Neural progenitor cell (in vitro differentiated cells): ENCODE measurements around the gene DYNC1LI1. TPM values are rescaled to one million over a fixed set of nuclear protein-coding genes. Genes with fewer than 3 reads are reported as not detected.

Source experiments
- DNase-seq: peaks from one replicate; pipeline ENCODE4 v3.0.0-alpha.2; 2016; ENCODE audit warnings: low spot score
- H2AFZ ChIP-seq: fragments of 200-600 bp; sonication (generic); replicated peaks from 2 replicates; pipeline ENCODE4 v1.6.1; 2016; ENCODE audit warnings: antibody characterized with exemption
- H3F3A ChIP-seq: fragments of 200-600 bp; sonication (generic); 2 replicates; pipeline ENCODE4 v1.6.1; 2016; ENCODE audit warnings: antibody characterized with exemption, low read depth
- H3K27ac ChIP-seq: fragments of 200-600 bp; sonication (generic); 2 replicates; pipeline ENCODE4 v1.5.1; 2016; ENCODE audit warnings: mild to moderate bottlenecking
- H3K27me3 ChIP-seq: fragments of 200-600 bp; sonication (generic); 2 replicates; pipeline ENCODE4 v1.6.1; 2016; ENCODE audit warnings: mild to moderate bottlenecking, moderate library complexity
- H3K36me3 ChIP-seq: fragments of 200-600 bp; sonication (generic); 2 replicates; pipeline ENCODE4 v1.5.1; 2016
- H3K4me1 ChIP-seq: fragments of 200-600 bp; sonication (generic); 2 replicates; pipeline ENCODE4 v1.6.1; 2016; ENCODE audit warnings: mixed run types
- H3K4me2 ChIP-seq: fragments of 200-600 bp; sonication (generic); 2 replicates; pipeline ENCODE4 v1.6.1; 2016
- H3K4me3 ChIP-seq: fragments of 200-600 bp; sonication (generic); 2 replicates; pipeline ENCODE4 v1.5.1; 2016
- H3K79me2 ChIP-seq: fragments of 200-600 bp; sonication (generic); 2 replicates; pipeline ENCODE4 v1.6.1; 2016; ENCODE audit warnings: low read depth
- H3K9ac ChIP-seq: fragments of 200-600 bp; sonication (generic); 2 replicates; pipeline ENCODE4 v1.6.1; 2016
- H3K9me3 ChIP-seq: fragments of 200-600 bp; sonication (generic); 2 replicates; pipeline ENCODE4 v1.5.1; 2016; ENCODE audit warnings: low read depth
- H4K20me1 ChIP-seq: fragments of 200-600 bp; sonication (generic); 2 replicates; pipeline ENCODE4 v1.6.1; 2016; ENCODE audit warnings: low read depth
- H3K27ac Mint-ChIP-seq: 3 replicates; pipeline ENCODE4 v1.8.0; 2021; ENCODE audit warnings: mixed read lengths
- H3K27me3 Mint-ChIP-seq: 2 replicates; pipeline ENCODE4 v1.8.0; 2022; ENCODE audit warnings: low read depth, mild to moderate bottlenecking, inconsistent platforms, moderate library complexity, mixed read lengths; ENCODE audit not compliant: insufficient read depth
- H3K36me3 Mint-ChIP-seq: 3 replicates; pipeline ENCODE4 v1.8.0; 2021; ENCODE audit warnings: mixed read lengths
- H3K4me1 Mint-ChIP-seq: 3 replicates; pipeline ENCODE4 v1.8.0; 2021; ENCODE audit warnings: mixed read lengths
- H3K4me3 Mint-ChIP-seq: 3 replicates; pipeline ENCODE4 v1.8.0; 2021; ENCODE audit warnings: mild to moderate bottlenecking, moderate library complexity, mixed read lengths
- H3K9me3 Mint-ChIP-seq: 3 replicates; pipeline ENCODE4 v1.8.0; 2020; ENCODE audit warnings: mixed read lengths
- EZH2 ChIP-seq: fragments of 200-600 bp; sonication (generic); IDR thresholded peaks from 2 replicates; pipeline ENCODE4 v1.6.1; 2017; ENCODE audit warnings: antibody characterized with exemption, mild to moderate bottlenecking, moderate library complexity
- EZH2phosphoT487 ChIP-seq: fragments of 200-600 bp; sonication (generic); IDR thresholded peaks from 2 replicates; pipeline ENCODE4 v1.6.1; 2017; ENCODE audit warnings: antibody characterized with exemption
- total RNA-seq: library from RNA; depleted of rRNA; stranded (reverse); fragments of >200 nt; gene quantifications from 2 replicates; pipeline ENCODE4 v1.2.3, GENCODE V29; 2015; ENCODE audit warnings: low replicate concordance
- TF ChIP-seq, protein P1 (sequence below): fragments of 200-600 bp; sonication (generic); IDR thresholded peaks from 2 replicates; pipeline ENCODE4 v1.5.1; 2017; ENCODE audit warnings: antibody characterized with exemption, mild to moderate bottlenecking

Gene DYNC1LI1
- total RNA-seq, 1 donor from 2014 or later = 103 TPM

DNA sequence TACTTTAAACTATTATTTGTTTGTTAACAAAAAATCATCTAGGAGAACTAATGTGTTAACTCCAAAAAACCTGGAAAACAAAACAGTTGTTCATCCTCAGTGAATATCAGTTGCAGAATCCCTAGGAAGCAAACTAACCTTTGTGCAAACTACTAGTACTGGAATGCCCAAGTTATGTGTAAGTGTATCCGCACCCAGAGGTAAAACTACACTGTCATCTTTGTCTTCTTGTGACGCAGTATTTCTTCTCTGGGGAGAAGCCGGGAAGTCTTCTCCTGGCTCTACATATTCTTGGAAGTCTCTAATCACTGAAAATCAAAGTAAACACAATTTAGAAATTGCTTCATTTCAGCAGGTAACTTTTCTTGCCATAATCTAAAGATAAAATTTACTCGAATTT lies 29.8 kb downstream of the DYNC1LI1 start:
- H3K79me2 ChIP-seq = peaks cover 27% of the 10 kb centered on the region
- H3K4me2 ChIP-seq = no peak overlapping the region
- H3K4me1 ChIP-seq = no peaks in the 10 kb centered on the region
- Mint-ChIP-seq H3K27me3 (no peaks in the 10 kb centered on the region), H3K4me3 (no peak overlapping the region), H3K9me3 (no peaks in the 10 kb centered on the region), H3K4me1 (no peaks in the 10 kb centered on the region), H3K27ac (no peak overlapping the region), H3K36me3 (peaks cover 35% of the 10 kb centered on the region)
- peaks cover 8% of the 10 kb centered on the region for H3F3A ChIP-seq
- no peak overlapping the region for H3K4me3 ChIP-seq
- no peak overlapping the region for H3K9ac ChIP-seq
- peaks cover 3% of the 10 kb centered on the region for H4K20me1 ChIP-seq
- DNase-seq = no peak
- no peak overlapping the region for H3K27ac ChIP-seq
- TF ChIP-seq EZH2 (no peak), EZH2phosphoT487 (no peak)
- TF ChIP-seq, protein P1, sequence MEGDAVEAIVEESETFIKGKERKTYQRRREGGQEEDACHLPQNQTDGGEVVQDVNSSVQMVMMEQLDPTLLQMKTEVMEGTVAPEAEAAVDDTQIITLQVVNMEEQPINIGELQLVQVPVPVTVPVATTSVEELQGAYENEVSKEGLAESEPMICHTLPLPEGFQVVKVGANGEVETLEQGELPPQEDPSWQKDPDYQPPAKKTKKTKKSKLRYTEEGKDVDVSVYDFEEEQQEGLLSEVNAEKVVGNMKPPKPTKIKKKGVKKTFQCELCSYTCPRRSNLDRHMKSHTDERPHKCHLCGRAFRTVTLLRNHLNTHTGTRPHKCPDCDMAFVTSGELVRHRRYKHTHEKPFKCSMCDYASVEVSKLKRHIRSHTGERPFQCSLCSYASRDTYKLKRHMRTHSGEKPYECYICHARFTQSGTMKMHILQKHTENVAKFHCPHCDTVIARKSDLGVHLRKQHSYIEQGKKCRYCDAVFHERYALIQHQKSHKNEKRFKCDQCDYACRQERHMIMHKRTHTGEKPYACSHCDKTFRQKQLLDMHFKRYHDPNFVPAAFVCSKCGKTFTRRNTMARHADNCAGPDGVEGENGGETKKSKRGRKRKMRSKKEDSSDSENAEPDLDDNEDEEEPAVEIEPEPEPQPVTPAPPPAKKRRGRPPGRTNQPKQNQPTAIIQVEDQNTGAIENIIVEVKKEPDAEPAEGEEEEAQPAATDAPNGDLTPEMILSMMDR = no peak
- no peaks in the 10 kb centered on the region for H3K9me3 ChIP-seq
- H3K36me3 ChIP-seq = peaks cover 17% of the 10 kb centered on the region
- H2AFZ ChIP-seq = no peak overlapping the region
- H3K27me3 ChIP-seq = no peaks in the 10 kb centered on the region

DNA sequence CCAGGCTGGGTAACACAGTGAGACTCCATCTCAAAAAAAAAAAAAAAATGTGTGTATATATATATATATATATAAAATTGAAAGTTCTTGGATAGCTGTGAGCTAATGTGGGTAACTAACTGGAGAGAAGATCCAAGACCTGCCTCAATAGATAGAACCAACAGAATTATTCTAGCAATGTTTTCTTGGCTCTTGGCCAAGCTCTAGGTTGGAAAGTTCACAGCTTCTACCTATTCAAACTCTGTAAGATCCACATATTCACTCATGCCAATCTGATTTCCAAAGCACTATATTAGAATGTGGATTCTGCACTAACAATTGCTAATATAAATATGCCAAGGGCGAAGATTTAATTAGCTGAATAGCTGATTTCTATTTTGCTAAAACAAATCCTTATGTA lies 38.2 kb downstream of the DYNC1LI1 start:
- DNase-seq = no peak
- Mint-ChIP-seq H3K36me3 (peaks cover 34% of the 10 kb centered on the region), H3K27me3 (no peaks in the 10 kb centered on the region), H3K27ac (no peak overlapping the region), H3K4me1 (no peaks in the 10 kb centered on the region), H3K4me3 (no peak overlapping the region), H3K9me3 (no peaks in the 10 kb centered on the region)
- no peaks in the 10 kb centered on the region for H3K9me3 ChIP-seq
- H3K4me1 ChIP-seq = no peaks in the 10 kb centered on the region
- H3K36me3 ChIP-seq = peaks cover 29% of the 10 kb centered on the region
- no peak overlapping the region for H2AFZ ChIP-seq
- TF ChIP-seq, protein P1 = no peak
- TF ChIP-seq EZH2 (no peak), EZH2phosphoT487 (no peak)
- H3K27me3 ChIP-seq = no peaks in the 10 kb centered on the region
- no peak overlapping the region for H3K27ac ChIP-seq
- H3K9ac ChIP-seq = no peak overlapping the region
- peaks cover 12% of the 10 kb centered on the region for H3F3A ChIP-seq
- no peak overlapping the region for H3K4me2 ChIP-seq
- H3K79me2 ChIP-seq = no peaks in the 10 kb centered on the region
- no peak overlapping the region for H3K4me3 ChIP-seq
- H4K20me1 ChIP-seq = peaks cover 2% of the 10 kb centered on the region

DNA sequence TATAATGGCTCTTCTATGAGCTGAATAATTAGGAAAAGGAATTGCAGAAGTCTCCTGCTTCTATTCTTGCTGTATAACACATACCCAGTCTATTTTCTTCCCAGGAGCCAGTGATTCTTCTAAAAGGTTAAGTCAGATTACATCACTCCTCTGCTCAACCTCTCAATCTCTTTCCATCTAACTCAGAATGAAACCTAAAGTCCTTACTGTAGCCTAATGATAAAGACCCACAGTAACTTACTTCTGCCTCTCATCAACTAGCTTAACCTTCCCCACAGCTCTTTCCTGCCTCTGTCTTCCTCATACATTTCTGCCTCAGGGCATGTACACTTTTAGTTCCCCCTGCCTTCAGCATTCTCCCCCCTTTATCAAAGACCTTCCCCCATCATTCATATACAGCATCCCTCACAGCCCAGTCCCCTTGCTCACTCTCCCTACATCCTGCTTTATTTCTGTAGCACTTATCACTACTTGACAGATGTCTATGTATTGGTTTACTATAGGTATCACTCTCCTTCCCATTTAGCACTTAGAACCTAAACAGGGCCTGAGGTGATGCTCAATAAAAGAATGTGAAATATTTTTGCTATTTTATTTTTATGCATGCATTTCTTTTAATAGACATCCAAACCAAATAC lies 39.5 kb downstream of the DYNC1LI1 start:
- H3K4me3 ChIP-seq = no peak overlapping the region
- H3K27ac Mint-ChIP-seq = no peak overlapping the region
- H4K20me1 ChIP-seq = no peaks in the 10 kb centered on the region
- H3K79me2 ChIP-seq = no peaks in the 10 kb centered on the region
- H2AFZ ChIP-seq = no peak overlapping the region
- H3K9ac ChIP-seq = no peak overlapping the region
- peaks cover 41% of the 10 kb centered on the region for H3K36me3 Mint-ChIP-seq
- H3K4me1 Mint-ChIP-seq = no peaks in the 10 kb centered on the region
- no peak overlapping the region for H3K4me3 Mint-ChIP-seq
- no peaks in the 10 kb centered on the region for H3K4me1 ChIP-seq
- peaks cover 24% of the 10 kb centered on the region for H3K36me3 ChIP-seq
- no peaks in the 10 kb centered on the region for H3K27me3 Mint-ChIP-seq
- H3K27ac ChIP-seq = no peak overlapping the region
- H3K4me2 ChIP-seq = no peak overlapping the region
- no peak for TF ChIP-seq EZH2phosphoT487
- H3K27me3 ChIP-seq = no peaks in the 10 kb centered on the region
- no peak for DNase-seq
- H3F3A ChIP-seq = peaks cover 5% of the 10 kb centered on the region
- H3K9me3 Mint-ChIP-seq = no peaks in the 10 kb centered on the region
- no peaks in the 10 kb centered on the region for H3K9me3 ChIP-seq

DNA sequence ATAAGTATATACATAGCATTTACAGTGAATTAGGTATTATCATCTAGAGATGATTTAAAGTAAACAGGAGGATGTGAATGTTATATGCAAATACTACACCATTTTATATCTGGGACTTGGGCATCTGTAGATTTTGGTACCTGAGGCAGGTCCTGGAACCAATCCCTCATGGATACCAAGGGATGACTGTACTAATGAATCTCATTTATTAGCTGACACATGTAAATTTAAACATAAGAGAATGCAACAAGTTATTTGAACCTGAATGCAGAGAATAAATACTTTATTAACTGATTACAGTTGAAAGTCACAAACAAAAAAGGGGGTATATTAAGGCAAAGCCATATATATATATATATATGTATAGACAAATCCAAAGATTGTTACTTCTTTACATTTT lies 44.9 kb downstream of the DYNC1LI1 start:
- Mint-ChIP-seq H3K36me3 (peaks cover 38% of the 10 kb centered on the region), H3K4me3 (no peak overlapping the region), H3K27me3 (no peaks in the 10 kb centered on the region), H3K4me1 (peaks cover 3% of the 10 kb centered on the region), H3K9me3 (no peaks in the 10 kb centered on the region), H3K27ac (no peak overlapping the region)
- Histone ChIP-seq H3K4me1 (no peaks in the 10 kb centered on the region), H3K9me3 (no peaks in the 10 kb centered on the region), H3K27ac (no peak overlapping the region), H3K9ac (no peak overlapping the region), H2AFZ (no peak overlapping the region), H3K4me2 (no peak overlapping the region), H3K36me3 (peaks cover 25% of the 10 kb centered on the region), H3K79me2 (no peaks in the 10 kb centered on the region), H3K27me3 (no peaks in the 10 kb centered on the region), H4K20me1 (no peaks in the 10 kb centered on the region), H3K4me3 (no peak overlapping the region), H3F3A (no peaks in the 10 kb centered on the region)
- no peak for TF ChIP-seq EZH2
- no peak for TF ChIP-seq EZH2phosphoT487
- TF ChIP-seq, protein P1 = no peak
- no peak for DNase-seq
